NCI-H1694 (cell line): ENCODE measurements around the gene HIVEP3.

Source experiments
- DNase-seq: peaks from one replicate; lab custom pipeline; 2025; lab: John Stamatoyannopoulos, UW

HIVEP3 gene

GRCh38 chr1:41665962-41666917 is 252.5 kb downstream of the HIVEP3 start:
- no peak for DNase-seq

DNA sequence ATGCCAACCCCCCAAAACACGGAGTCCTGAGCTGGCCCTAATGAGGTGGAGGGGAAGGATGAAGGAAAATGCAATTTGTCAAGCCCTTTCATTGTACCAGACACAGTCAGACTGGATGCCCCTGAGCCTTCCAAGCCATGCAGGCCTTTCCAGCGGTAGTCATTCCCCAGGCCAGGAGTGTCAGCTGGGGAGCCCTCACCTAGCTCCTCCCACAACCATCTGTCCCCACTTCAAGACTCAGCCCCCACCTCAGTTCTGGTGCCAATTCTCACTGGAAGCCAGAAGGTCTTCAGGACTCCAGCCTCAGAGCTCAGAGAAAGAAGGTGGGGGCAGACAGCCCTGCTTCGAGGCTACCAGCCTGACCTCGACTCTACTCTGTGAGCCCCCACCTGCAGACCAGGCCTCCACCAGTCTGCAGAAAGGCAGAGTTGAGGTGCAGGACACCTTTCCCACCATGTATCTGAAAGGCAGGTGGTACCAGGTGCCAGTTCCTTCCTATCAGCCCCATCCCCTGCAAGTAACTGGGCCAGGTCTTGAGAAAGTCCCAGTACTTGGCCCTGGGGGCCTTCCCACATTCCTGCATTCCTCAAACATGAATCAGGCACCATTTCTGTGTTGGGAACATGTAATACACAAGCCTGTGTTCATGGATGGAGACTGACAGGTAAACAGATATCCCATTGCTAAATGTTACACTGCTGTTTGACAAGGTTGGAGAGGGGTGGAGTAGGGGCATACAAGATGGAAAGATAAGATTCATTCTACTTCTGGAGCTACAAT is 253.7 kb downstream of the HIVEP3 start:
- DNase-seq: peak; percentile 62

DNA sequence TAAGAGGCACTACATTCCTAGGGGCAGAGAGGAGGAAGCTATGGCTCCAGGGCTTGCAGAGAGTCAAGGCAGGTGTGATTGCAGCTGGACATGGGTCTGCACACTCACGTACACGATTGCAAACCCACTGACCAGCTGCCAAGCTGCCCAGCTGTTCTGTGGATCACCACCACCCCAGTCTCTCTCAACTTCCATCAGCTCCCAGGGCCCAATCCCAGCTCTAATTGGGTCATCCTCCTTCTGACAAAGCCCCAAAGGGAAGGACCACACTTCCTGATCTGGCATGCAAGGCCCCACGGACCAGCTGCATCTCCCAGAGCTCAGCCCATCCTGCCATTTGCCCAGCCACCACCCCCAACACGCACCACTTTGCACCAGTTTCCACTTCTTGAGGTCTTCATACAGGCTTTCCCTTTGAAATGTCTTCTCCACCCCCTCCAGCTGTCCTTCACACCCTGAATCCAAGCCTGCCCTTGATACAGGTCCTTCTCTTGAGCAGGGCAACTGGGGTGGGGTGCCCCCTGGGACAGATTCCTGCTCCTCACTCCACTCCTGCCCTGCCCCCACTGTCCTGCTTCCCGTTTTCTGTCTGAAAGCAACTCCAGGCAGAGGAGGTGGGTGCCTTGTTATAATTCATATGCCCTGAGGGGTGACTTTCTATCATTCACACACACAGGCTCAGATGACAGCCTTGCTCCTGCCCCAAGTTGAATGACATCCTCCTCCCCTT is 254.9 kb downstream of the HIVEP3 start:
- no peak for DNase-seq

DNA sequence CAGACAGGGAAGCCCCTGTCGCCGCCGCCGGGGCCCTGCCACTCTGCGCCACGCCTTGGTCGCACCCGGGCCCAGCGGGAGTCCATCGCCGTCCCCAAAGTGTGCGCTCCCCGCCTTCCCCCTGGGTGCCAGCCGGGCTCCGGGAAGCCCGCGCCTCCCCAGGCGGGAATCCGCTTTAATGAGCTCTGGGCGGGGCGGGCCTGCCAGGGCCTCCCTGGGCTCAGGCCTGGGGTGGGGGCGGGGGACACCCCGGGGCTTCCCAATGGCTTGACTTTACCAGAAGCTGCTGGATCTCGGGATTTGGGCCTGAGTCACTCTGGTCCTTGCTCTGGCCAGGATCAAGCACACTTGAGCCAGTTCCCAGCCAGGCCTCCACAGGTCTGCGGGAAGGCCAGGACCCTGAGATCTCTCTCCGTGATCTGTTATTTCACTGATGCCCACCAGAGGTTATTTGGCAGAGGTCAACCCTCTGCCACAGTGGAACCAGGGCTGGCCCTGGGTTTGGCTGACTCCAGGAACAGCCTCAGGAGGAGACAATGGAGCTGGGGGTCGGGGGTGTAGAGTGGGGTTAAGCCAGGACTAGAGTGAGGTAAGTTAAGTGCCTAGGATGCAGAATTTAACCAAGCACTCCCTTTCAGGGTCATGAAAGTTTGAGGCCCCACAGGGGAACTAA is 255.8 kb downstream of the HIVEP3 start:
- no peak for DNase-seq

DNA sequence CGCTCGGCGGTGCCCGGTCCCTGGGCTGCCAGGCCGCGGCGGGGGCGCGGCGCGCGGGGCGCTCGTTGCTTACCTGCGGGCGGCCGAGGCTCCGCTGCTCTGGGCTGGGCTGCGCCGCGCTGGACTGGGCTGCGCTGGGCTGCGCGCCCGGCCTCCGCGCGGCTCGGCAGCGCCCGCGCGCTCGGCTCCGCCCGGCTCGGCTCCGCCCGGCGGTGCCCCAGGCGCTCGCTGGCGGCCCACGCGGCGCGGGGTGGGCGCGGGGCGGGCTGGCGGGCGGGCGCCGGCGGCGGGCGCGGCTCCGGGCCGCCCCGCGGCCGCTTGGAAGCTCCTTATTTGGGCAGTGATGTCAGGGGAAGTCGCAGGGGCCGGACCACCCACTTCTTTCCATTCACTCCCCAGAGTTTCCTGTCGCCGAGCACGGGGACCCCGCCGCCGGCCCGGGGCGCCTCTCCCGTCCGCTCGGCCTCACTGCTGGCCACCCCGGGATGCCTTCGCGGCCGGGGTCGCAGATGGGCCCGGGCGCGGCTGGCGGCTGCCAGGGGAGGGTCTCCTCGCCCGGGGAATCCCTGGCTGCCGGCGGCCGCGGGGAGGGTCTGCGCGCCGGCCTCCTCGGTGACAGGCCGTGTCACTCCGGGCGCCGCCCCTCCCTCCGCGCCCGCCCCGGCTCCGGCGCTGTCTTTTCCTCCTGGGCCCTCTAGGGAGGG is 256.5 kb downstream of the HIVEP3 start:
- DNase-seq: peak; percentile 41

- DNase-seq: no peak
These were observed 257.2 kb downstream of the HIVEP3 start for GRCh38 chr1:41661428-41662060.

DNA sequence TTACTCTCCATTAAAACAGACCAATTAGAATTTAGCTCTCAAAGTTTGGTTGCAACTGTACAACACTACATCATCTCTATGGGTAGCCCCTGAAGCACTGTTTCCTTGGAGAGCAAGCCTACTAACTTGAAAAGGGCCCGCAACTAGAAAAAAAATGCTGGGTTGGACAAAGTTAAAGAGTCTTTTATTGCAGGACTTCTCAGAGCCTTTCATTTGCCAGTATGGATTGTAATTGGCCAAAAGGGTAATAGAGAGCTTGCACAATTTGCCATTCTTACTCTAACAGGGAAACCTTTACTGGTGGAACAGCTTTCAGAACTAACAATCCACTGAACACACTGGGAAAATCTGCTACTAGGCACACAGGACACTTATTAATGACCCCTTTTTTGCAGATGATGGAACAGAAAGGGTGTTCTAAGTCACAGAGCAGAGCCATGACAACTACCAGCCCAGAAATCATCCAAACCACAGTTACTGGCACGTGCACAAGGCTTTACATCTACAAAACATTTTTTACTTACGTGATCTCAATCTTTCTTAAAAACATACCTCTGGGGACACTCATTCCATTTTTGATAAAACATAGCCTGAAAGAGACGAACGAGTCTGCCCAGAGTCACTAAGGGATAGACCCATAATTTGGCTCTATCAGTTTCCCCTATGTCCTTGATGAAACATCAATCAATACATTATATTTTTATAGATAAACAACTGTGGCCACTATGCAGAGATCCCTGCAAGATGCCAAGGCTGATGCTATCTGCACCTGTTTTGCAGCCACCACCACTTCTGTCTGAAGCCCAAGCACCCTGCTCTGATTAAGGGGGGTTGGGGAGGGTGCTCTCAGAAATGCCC is 257.9 kb downstream of the HIVEP3 start:
- DNase-seq: no peak

DNA sequence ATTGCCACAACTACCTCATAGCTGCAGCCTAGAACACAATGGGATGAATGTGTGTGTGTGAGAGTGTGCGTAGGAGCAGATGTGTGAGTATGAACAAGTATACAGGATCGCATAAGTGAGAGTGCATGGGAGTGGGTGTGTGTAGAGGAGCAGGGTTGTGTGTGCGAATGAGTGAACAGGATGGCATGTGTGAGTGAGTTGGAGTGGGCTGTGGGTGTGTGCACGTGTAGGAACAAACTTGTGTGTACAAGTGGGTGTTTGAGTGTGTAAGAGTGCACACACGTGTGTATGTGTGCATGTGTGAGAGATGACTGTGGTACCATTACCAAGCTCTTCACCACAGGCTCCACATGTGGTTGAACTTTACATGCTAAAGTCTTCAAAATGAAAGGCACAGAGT is 258.8 kb downstream of the HIVEP3 start:
- DNase-seq: no peak

- no peak for DNase-seq
These were observed 259.6 kb downstream of the HIVEP3 start for GRCh38 chr1:41659159-41659495.

DNA sequence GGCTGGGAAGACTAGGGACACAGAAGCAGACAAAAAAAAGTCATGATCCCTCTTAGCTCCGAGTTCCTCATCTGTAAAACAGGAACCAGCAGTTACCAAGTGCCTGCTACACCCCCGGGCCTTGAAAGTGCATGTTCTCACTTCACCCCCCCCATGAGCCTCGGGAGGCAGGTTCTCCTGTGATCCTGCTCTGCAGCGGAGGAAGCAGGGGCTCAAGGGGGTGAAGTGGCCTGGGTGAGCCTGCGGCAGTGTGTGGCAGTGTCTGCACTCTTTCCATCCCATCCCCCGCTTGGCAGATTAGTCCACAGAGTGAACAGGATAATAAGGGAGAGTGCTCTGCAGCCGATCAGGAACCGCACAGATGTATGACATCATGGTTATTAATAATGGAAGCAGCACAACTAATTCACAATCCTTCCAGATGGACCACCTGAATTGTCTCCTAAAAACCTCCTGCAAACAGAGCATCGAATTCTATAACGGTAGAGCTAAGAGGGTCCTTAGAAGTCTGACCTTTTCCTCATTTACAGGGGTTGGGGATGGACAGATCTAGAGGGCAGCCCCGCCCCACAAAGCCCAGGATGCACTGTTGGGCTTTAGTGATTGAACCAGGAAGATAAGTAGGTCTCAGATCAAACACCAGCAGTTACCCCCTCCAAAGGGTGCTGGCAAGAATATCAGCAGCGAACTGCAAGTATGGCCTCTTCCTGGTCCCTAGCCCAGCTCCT is 260.1 kb downstream of the HIVEP3 start:
- DNase-seq: no peak

- no peak for DNase-seq
These were observed 260.9 kb downstream of the HIVEP3 start for GRCh38 chr1:41657679-41658295.

DNA sequence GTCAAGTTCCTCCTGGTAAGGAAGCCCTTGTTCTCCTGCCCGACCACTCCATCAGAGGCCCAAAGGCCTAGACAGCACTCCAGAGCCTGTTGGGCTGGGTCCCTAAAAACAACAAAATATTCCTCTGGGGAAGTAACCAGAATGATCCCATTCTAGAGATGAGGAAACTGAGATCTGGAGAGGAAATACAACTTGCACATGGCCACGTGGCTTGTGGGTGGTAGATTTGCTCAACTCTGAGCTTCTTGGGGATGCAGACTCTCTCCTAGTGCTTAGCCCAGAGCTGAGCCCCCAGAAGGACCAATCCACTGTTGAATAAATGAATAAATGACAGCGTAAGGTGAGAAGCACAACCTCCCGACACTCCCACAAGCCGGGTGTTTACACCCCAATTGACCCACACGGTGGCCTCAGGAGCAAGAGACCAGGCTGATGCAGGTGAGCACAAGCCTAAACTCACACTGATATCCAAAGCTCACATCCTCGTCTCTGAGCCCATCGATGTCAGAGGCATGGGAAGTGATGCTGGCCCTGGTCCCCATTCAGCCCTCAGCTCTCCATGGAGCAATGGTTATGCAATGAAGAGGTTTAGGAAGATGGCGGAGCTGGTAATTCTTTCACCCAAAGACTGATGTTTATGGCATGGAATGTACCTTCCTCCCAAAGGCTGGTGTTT is 261.8 kb downstream of the HIVEP3 start:
- no peak for DNase-seq

DNA sequence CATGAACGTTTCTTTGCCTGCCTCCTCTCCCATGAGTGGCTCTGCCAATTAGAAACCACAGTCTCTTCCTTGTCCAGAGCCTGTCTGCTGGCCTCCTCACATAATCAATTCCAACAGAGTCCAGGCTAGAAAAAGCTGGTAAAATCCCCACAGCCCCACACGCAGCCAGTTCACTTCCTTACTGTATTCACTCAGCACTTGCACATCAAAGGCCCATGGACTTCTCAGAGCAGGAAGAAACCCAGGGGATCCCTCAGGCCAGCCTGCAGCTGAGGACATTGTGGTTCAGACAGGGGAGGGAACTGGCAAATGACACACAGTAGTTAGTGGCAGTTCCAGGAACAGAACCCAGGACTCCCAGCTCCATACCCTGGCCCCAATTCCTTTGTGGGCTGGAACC is 262.7 kb downstream of the HIVEP3 start:
- no peak for DNase-seq

GRCh38 chr1:41655632-41656031 is 263.1 kb downstream of the HIVEP3 start:
- DNase-seq: no peak

DNA sequence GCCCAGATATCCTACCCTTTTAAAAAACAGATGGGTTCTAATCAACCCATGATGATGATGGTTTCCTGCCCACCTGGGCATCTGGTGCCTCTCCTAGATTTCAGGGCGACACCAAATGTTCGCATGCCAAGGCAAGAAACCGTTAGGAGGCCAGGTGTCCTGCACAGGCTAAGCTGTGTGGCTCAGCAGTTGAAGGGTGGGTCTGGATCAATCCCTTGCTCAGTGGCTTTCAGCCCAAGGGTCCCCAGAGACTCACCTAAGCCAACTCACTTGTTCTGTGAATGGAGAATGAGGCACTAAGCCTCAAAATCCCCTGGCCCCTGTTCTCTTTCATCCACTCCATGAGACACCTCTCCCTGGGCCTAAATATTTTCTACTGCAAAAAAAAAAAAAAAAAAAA is 265.1 kb downstream of the HIVEP3 start:
- DNase-seq: no peak

- no peak for DNase-seq
These were observed 266.1 kb downstream of the HIVEP3 start for GRCh38 chr1:41652384-41653265.
